SK-N-SH (cell line): Measurements from ENCODE around the gene ASIC2.

Experiments
- CHD2 ChIP-seq: fragments of 150-350 bp; IDR thresholded peaks from 2 replicates; pipeline ENCODE4 v1.6.1; 2018; ENCODE audit warnings: low read length; ENCODE audit not compliant: partially characterized antibody
- CTCF ChIP-seq: fragments of 200-600 bp; sonication (generic); IDR thresholded peaks from 2 replicates; pipeline ENCODE4 v1.6.1; 2017; ENCODE audit warnings: antibody characterized with exemption, mild to moderate bottlenecking, moderate library complexity
- EP300 ChIP-seq, 2 experiments: IDR thresholded peaks; 2 replicates each; pipeline versions ENCODE4 v1.4.0 to v1.6.1; 2012; ENCODE audit warnings: borderline replicate concordance in 1 of 2, low read depth in 1 of 2, low read length in 1 of 2
- EZH2phosphoT487 ChIP-seq: fragments of 200-600 bp; sonication (generic); IDR thresholded peaks from 2 replicates; pipeline ENCODE4 v1.6.1; 2017; ENCODE audit warnings: low read depth, mixed run types, mild to moderate bottlenecking, antibody characterized with exemption, moderate library complexity, borderline replicate concordance
- FOSL2 ChIP-seq: IDR thresholded peaks from 2 replicates; pipeline ENCODE4 v1.4.0; 2012; ENCODE audit warnings: low read depth, mild to moderate bottlenecking, moderate library complexity, borderline replicate concordance
- GABPA ChIP-seq: IDR thresholded peaks from 2 replicates; pipeline ENCODE4 v1.4.0; 2012; ENCODE audit warnings: low read depth, mild to moderate bottlenecking
- JUND ChIP-seq: IDR thresholded peaks from 2 replicates; pipeline ENCODE4 v1.4.0; 2012
- POLR2AphosphoS5 ChIP-seq: IDR thresholded peaks from 2 replicates; pipeline ENCODE4 v1.6.1; 2012; ENCODE audit warnings: low read depth, low read length
- REST ChIP-seq: IDR thresholded peaks from 2 replicates; pipeline ENCODE4 v1.6.1; 2012; ENCODE audit warnings: mild to moderate bottlenecking, low read depth, low read length, moderate library complexity
- RFX5 ChIP-seq: IDR thresholded peaks from 2 replicates; pipeline ENCODE4 v1.6.1; 2012; ENCODE audit warnings: mild to moderate bottlenecking, improper control_type of control experiment, low read length
- TAF1 ChIP-seq: IDR thresholded peaks from 2 replicates; pipeline ENCODE4 v1.6.1; 2012; ENCODE audit warnings: low read depth, mild to moderate bottlenecking, low read length, moderate library complexity, borderline replicate concordance
- USF2 ChIP-seq: fragments of 150-350 bp; IDR thresholded peaks from 2 replicates; pipeline ENCODE4 v1.6.1; 2017; ENCODE audit warnings: antibody characterized with exemption, low read length, low read depth, borderline replicate concordance

- no peak for TF ChIP-seq REST
- no peak for TF ChIP-seq CTCF
- no peak for TF ChIP-seq TAF1
- no peak for TF ChIP-seq JUND
- no peak for TF ChIP-seq FOSL2
- no peak for TF ChIP-seq GABPA
- TF ChIP-seq POLR2AphosphoS5: no peak
- no peak for TF ChIP-seq CHD2
- no peak for TF ChIP-seq EZH2phosphoT487
- no peak for TF ChIP-seq USF2
- no peak for TF ChIP-seq EP300 (IDR thresholded peaks at IDR 0.05; ENCODE audit: borderline replicate concordance in 1 of 2, low read depth in 1 of 2, low read length in 1 of 2)
- TF ChIP-seq RFX5: no peak
Measured at GRCh38 chr17:33017366-33017765, 275.7 kb downstream of the ASIC2 start.
